IMR-90 (cell line): ENCODE results near the gene DGKG. TPM values are rescaled to one million over a fixed set of nuclear protein-coding genes. Genes with fewer than 3 reads are reported as not detected.

Source experiments
- ATAC-seq: fragments of 200-7000 bp; cut with Tn5 transposase; 2 replicates; pipeline ENCODE4 v1.9.1; 2020; ENCODE audit warnings: low read depth, mild to moderate bottlenecking, moderate library complexity
- BruUV-seq: library from RNA; stranded (reverse); fragments of 400-500 nt; replicated peaks from 2 replicates; lab custom pipeline; 2021; lab: Mats Ljungman, UMichigan
- CTCF ChIA-PET: fragments of 300-600 bp; formaldehyde crosslinking; extraction: SDS; loops from one replicate; lab custom pipeline; 2021; ENCODE audit warnings: antibody characterized with exemption; lab: Yijun Ruan, JAX
- POLR2A ChIA-PET: fragments of 300-600 bp; sonication (Branson Sonifier 250); formaldehyde crosslinking; loops from one replicate; lab custom pipeline; 2022; ENCODE audit warnings: antibody characterized with exemption; ENCODE audit not compliant: unreplicated experiment; lab: Charles Lee
- DNase-seq: peaks from one replicate; pipeline ENCODE4 v3.0.0; 2013
- H2AFZ ChIP-seq: replicated peaks from 2 replicates; pipeline ENCODE3; 2013; ENCODE audit warnings: low read length, mild to moderate bottlenecking; ENCODE audit not compliant: poor library complexity
- H2AK5ac ChIP-seq: 2 replicates; pipeline ENCODE4 v1.6.1; 2013; ENCODE audit warnings: low read depth, low read length, inconsistent platforms
- H2AK9ac ChIP-seq: replicated peaks from 2 replicates; pipeline ENCODE3; 2013; ENCODE audit warnings: mild to moderate bottlenecking, low read depth, low read length, moderate library complexity; ENCODE audit not compliant: poor library complexity
- H2BK120ac ChIP-seq: 2 replicates; pipeline ENCODE4 v1.6.1; 2013; ENCODE audit warnings: low read depth, low read length, inconsistent platforms
- H2BK15ac ChIP-seq: 3 replicates; pipeline ENCODE4 v1.6.1; 2013; ENCODE audit warnings: low read depth, low read length, inconsistent platforms
- H2BK20ac ChIP-seq: 2 replicates; pipeline ENCODE4 v1.6.1; 2013; ENCODE audit warnings: low read depth, mild to moderate bottlenecking, inconsistent platforms, low read length, moderate library complexity
- H2BK5ac ChIP-seq: 2 replicates; pipeline ENCODE4 v1.6.1; 2013; ENCODE audit warnings: mild to moderate bottlenecking, low read depth, low read length, inconsistent platforms; ENCODE audit not compliant: poor library complexity, severe bottlenecking
- H3K14ac ChIP-seq: replicated peaks from 2 replicates; pipeline ENCODE4 v1.6.1; 2013; ENCODE audit warnings: low read depth, low read length, inconsistent platforms
- H3K18ac ChIP-seq: 2 replicates; pipeline ENCODE4 v1.6.1; 2013; ENCODE audit warnings: low read depth, low read length, control low read depth
- H3K23ac ChIP-seq: 2 replicates; pipeline ENCODE4 v1.6.1; 2013; ENCODE audit warnings: low read depth, low read length, inconsistent platforms
- H3K27ac ChIP-seq: 2 replicates; pipeline ENCODE4 v1.5.1; 2013; ENCODE audit warnings: mild to moderate bottlenecking, control low read depth, low read length; ENCODE audit not compliant: insufficient read depth
- H3K27me3 ChIP-seq: 2 replicates; pipeline ENCODE4 v1.6.1; 2013; ENCODE audit warnings: low read length; ENCODE audit not compliant: control insufficient read depth, insufficient read depth
- H3K36me3 ChIP-seq: 2 replicates; pipeline ENCODE4 v1.6.1; 2013; ENCODE audit warnings: low read length, mixed read lengths; ENCODE audit not compliant: control insufficient read depth, insufficient read depth
- H3K4ac ChIP-seq: 2 replicates; pipeline ENCODE4 v1.6.1; 2013; ENCODE audit warnings: low read depth, low read length, inconsistent platforms
- H3K4me1 ChIP-seq: 2 replicates; pipeline ENCODE4 v1.6.1; 2013; ENCODE audit warnings: low read length, mixed read lengths; ENCODE audit not compliant: control insufficient read depth, insufficient read depth
- H3K4me2 ChIP-seq: 2 replicates; pipeline ENCODE4 v1.6.1; 2013; ENCODE audit warnings: low read depth, mild to moderate bottlenecking, control low read depth, low read length, moderate library complexity
- H3K4me3 ChIP-seq: 2 replicates; pipeline ENCODE4 v1.5.1; 2013; ENCODE audit warnings: low read depth, mild to moderate bottlenecking, control low read depth, low read length, moderate library complexity; ENCODE audit not compliant: insufficient read depth
- H3K56ac ChIP-seq: 2 replicates; pipeline ENCODE4 v1.6.1; 2013; ENCODE audit warnings: low read length, inconsistent platforms; ENCODE audit not compliant: insufficient read depth; ENCODE audit errors: extremely low read depth
- H3K79me1 ChIP-seq, 2 experiments: 2 replicates each; pipeline ENCODE4 v1.6.1; 2013; ENCODE audit warnings: low read length in 2 of 2, inconsistent platforms in 1 of 2, low read depth in 1 of 2
- H3K9ac ChIP-seq: 2 replicates; pipeline ENCODE4 v1.6.1; 2013; ENCODE audit warnings: low read depth, low read length, control low read depth
- H3K9me1 ChIP-seq: 2 replicates; pipeline ENCODE4 v1.6.1; 2013; ENCODE audit warnings: low read length, inconsistent platforms; ENCODE audit not compliant: insufficient read depth
- H3K9me3 ChIP-seq: 2 replicates; pipeline ENCODE4 v1.6.1; 2013; ENCODE audit warnings: low read length; ENCODE audit not compliant: control insufficient read depth, insufficient read depth
- H4K20me1 ChIP-seq: 2 replicates; pipeline ENCODE4 v1.6.1; 2013; ENCODE audit warnings: low read length, inconsistent platforms; ENCODE audit not compliant: insufficient read depth
- H4K5ac ChIP-seq: 2 replicates; pipeline ENCODE4 v1.6.1; 2013; ENCODE audit warnings: mild to moderate bottlenecking, low read depth, low read length, control low read depth
- H4K8ac ChIP-seq, 2 experiments: 2 replicates each; pipeline ENCODE4 v1.6.1; 2013; ENCODE audit warnings: low read depth in 2 of 2, low read length in 2 of 2, control low read depth in 1 of 2, inconsistent platforms in 1 of 2
- H4K91ac ChIP-seq: 2 replicates; pipeline ENCODE4 v1.6.1; 2013; ENCODE audit warnings: low read depth, low read length, inconsistent platforms; ENCODE audit not compliant: insufficient read depth
- BHLHE40 ChIP-seq: fragments of 150-350 bp; IDR thresholded peaks from 2 replicates; pipeline ENCODE4 v1.6.1; 2016; ENCODE audit warnings: mild to moderate bottlenecking, low read depth, low read length
- CEBPB ChIP-seq: IDR thresholded peaks from 2 replicates; pipeline ENCODE4 v1.6.1; 2012; ENCODE audit warnings: low read depth, low read length, improper control_type of control experiment
- CHD1 ChIP-seq: IDR thresholded peaks from 2 replicates; pipeline ENCODE4 v1.6.1; 2012; ENCODE audit warnings: low read depth, low read length, improper control_type of control experiment
- CTCF ChIP-seq: conservative IDR thresholded peaks from 2 replicates; pipeline ENCODE4 v1.5.1; 2012; ENCODE audit warnings: mild to moderate bottlenecking, low read depth, low read length, improper control_type of control experiment
- ELK1 ChIP-seq: fragments of 150-350 bp; IDR thresholded peaks from 2 replicates; pipeline ENCODE4 v1.6.1; 2016; ENCODE audit warnings: low read depth, mild to moderate bottlenecking, low read length, moderate library complexity, borderline replicate concordance
- FOS ChIP-seq: fragments of 150-350 bp; IDR thresholded peaks from 2 replicates; pipeline ENCODE4 v1.6.1; 2016; ENCODE audit warnings: low read depth, low read length
- MAFK ChIP-seq: IDR thresholded peaks from 2 replicates; pipeline ENCODE4 v1.6.1; 2012; ENCODE audit warnings: low read depth, low read length, improper control_type of control experiment
- MAZ ChIP-seq: IDR thresholded peaks from 2 replicates; pipeline ENCODE4 v1.6.1; 2012; ENCODE audit warnings: low read depth, mild to moderate bottlenecking, low read length, improper control_type of control experiment, moderate library complexity, borderline replicate concordance
- MXI1 ChIP-seq: IDR thresholded peaks from 2 replicates; pipeline ENCODE4 v1.6.1; 2012; ENCODE audit warnings: low read depth, mild to moderate bottlenecking, low read length, moderate library complexity, borderline replicate concordance
- NFE2L2 ChIP-seq: fragments of 150-350 bp; IDR thresholded peaks from 2 replicates; pipeline ENCODE4 v1.6.1; 2016; ENCODE audit warnings: low read depth, mild to moderate bottlenecking, low read length
- POLR2A ChIP-seq: IDR thresholded peaks from 2 replicates; pipeline ENCODE4 v1.6.1; 2012; ENCODE audit warnings: mild to moderate bottlenecking, low read depth, low read length
- RAD21 ChIP-seq: IDR thresholded peaks from 2 replicates; pipeline ENCODE4 v1.6.1; 2012; ENCODE audit warnings: low read length, improper control_type of control experiment
- RCOR1 ChIP-seq: IDR thresholded peaks from 2 replicates; pipeline ENCODE4 v1.6.1; 2012; ENCODE audit warnings: mild to moderate bottlenecking, low read length, improper control_type of control experiment; ENCODE audit not compliant: insufficient replicate concordance
- RFX5 ChIP-seq: IDR thresholded peaks from 2 replicates; pipeline ENCODE4 v1.8.0; 2012; ENCODE audit warnings: low read depth, mild to moderate bottlenecking, low read length, moderate library complexity
- SMC3 ChIP-seq: fragments of 150-350 bp; IDR thresholded peaks from 2 replicates; pipeline ENCODE4 v1.6.1; 2016; ENCODE audit warnings: low read depth, mild to moderate bottlenecking, antibody characterized with exemption, low read length, moderate library complexity
- USF2 ChIP-seq: fragments of 150-350 bp; IDR thresholded peaks from 2 replicates; pipeline ENCODE4 v1.6.1; 2017; ENCODE audit warnings: mild to moderate bottlenecking, antibody characterized with exemption, low read length, low read depth
- WGBS, 2 experiments: methylation state at CpG; one replicate each; pipeline versions ENCODE4 v1.1.5 to v1.1.7; 2013; ENCODE audit warnings: missing lambda C conversion rate in 2 of 2; ENCODE audit not compliant: insufficient read length in 1 of 2; ENCODE audit errors: extremely low coverage in 2 of 2; 5-methylcytosine and 5-hydroxymethylcytosine counted together
- dilution Hi-C: fragments of 300-500 bp; cut with HindIII; formaldehyde crosslinking; loops from one replicate; pipeline ENCODE4 v1.14.3; 2018; ENCODE audit warnings: low sequenced_read_pairs; ENCODE audit not compliant: unreplicated experiment
- in situ Hi-C: fragments of 300-500 bp; cut with MboI; formaldehyde crosslinking; loops from 3 replicates; pipeline ENCODE4 v1.14.3; 2019; ENCODE audit warnings: low sequenced_read_pairs, inconsistent platforms, mixed read lengths
- intact Hi-C: fragments of 100-400 bp; cut with micrococcal nuclease; formaldehyde crosslinking; loops from 2 replicates; pipeline ENCODE4 v1.10.0; 2022
- polyA plus RNA-seq, 3 experiments: library from polyadenylated mRNA; depleted of rRNA; stranded (reverse); fragments of >200 nt; gene quantifications; 2 replicates each; pipeline ENCODE4 v1.2.3, GENCODE V29; 2012; ENCODE audit warnings: low replicate concordance in 1 of 3
- total RNA-seq: library from RNA; depleted of rRNA; stranded (reverse); fragments of >200 nt; gene quantifications from 2 replicates; pipeline ENCODE4 v1.2.3, GENCODE V29; 2012

DGKG gene
- total and polyA plus RNA-seq, 2 of the 4 experiments (the other 2 are of a cell fraction), result 1.2 to 4.1 TPM

GRCh38 chr3:186181901-186182300 is 180.1 kb downstream of the DGKG start:
- WGBS, 2 experiments, result no CpG with 5 or more reads among the region's 2 CpGs
- no peaks in the 10 kb centered on the region for H3K9me1 ChIP-seq
- no peak overlapping the region for H4K5ac ChIP-seq
- no peak overlapping the region for H3K14ac ChIP-seq
- no peaks in the 10 kb centered on the region for H3K4me1 ChIP-seq
- dilution Hi-C loops, result no loop called here
- H3K9ac ChIP-seq, result no peak overlapping the region
- H2AK9ac ChIP-seq, result no peak overlapping the region
- no peaks in the 10 kb centered on the region for H3K9me3 ChIP-seq
- no peak overlapping the region for H2BK20ac ChIP-seq
- H4K8ac ChIP-seq, result no peak overlapping the region
- no peak overlapping the region for H2AK5ac ChIP-seq
- no peak overlapping the region for H3K4me3 ChIP-seq
- no peak overlapping the region for H2BK120ac ChIP-seq
- H4K20me1 ChIP-seq, result no peaks in the 10 kb centered on the region
- no peak overlapping the region for H3K27ac ChIP-seq
- no peaks in the 10 kb centered on the region for H3K79me1 ChIP-seq
- in situ Hi-C loops, result no loop called here
- intact Hi-C loops, result no loop called here
- no peak overlapping the region for H3K4ac ChIP-seq
- CTCF ChIA-PET, result no interaction called here
- no peak overlapping the region for H4K91ac ChIP-seq
- ATAC-seq (no peak), DNase-seq (no peak)
- H2BK5ac ChIP-seq, result no peak overlapping the region
- no peak overlapping the region for H3K56ac ChIP-seq
- no peaks in the 10 kb centered on the region for H3K36me3 ChIP-seq
- BruUV-seq, result no TSS peak
- H2AFZ ChIP-seq, result no peak overlapping the region
- no peak overlapping the region for H3K18ac ChIP-seq
- no peak for TF ChIP-seq SMC3
- TF ChIP-seq USF2, result no peak
- TF ChIP-seq CTCF, result no peak
- TF ChIP-seq MAFK, result no peak
- TF ChIP-seq RAD21, result no peak
- TF ChIP-seq ELK1, result no peak
- TF ChIP-seq FOS, result no peak
- no peak for TF ChIP-seq CHD1
- no peak for TF ChIP-seq NFE2L2
- no peak for TF ChIP-seq POLR2A
- no peak for TF ChIP-seq MAZ
- no peak for TF ChIP-seq RFX5
- no peak for TF ChIP-seq RCOR1
- no peak for TF ChIP-seq CEBPB
- TF ChIP-seq BHLHE40, result no peak
- TF ChIP-seq MXI1, result no peak
- peaks cover 26% of the 10 kb centered on the region for H3K27me3 ChIP-seq
- no peak overlapping the region for H2BK15ac ChIP-seq
- POLR2A ChIA-PET, result no interaction called here
- H3K23ac ChIP-seq, result no peak overlapping the region
- no peak overlapping the region for H3K4me2 ChIP-seq
